ENCODE results near the gene DARS1. TPM values are rescaled to one million over a fixed set of nuclear protein-coding genes. Genes with fewer than 3 reads are reported as not detected.

The DARS1 gene
- polyA plus RNA-seq, 3 donors: 24.4 to 53.0 (median 46.2) TPM

DNA sequence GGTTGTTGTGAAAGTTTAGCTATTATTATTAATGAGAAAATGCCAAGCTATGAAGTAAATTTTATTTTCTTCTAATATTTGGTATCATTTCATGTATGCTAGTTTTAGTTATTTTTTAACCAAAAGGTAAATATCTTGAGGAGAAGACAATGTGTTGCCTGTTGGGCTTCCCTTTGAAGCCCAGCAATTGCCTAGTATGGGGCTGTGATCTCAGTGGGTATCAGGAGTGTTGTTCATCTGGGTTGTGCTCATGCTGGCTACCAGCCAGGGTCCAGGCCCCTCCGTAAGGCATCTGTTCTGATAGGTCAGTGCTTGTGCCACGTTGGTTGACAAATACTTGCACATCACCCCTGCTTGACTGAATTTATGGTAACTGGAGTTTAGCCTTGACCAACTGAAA is 38.0 kb upstream of the DARS1 start:
- peak in 1 of 3 donors; percentile 46 for DNase-seq
- Histone ChIP-seq H3K27ac (ENCODE audit: low read depth in 1 of 2, low read length in 2 of 2) (peak overlapping the region; percentile 59 to 82), H2AFZ (ENCODE audit: insufficient read depth, low read depth, low read length, poor library complexity, severe bottlenecking) (no peak overlapping the region), H3K36me3 (replicated peaks in 1 of 2; ENCODE audit: control insufficient read depth in 1 of 2, insufficient read depth in 2 of 2, low read length in 2 of 2) (no peaks in the 10 kb centered on the region), H3K79me2 (ENCODE audit: insufficient read depth, low read length) (peaks cover 25% of the 10 kb centered on the region), H4K20me1 (ENCODE audit: insufficient read depth, low read length) (no peaks in the 10 kb centered on the region), H3K4me3 (replicated peaks in 1 of 3; ENCODE audit: low read depth in 2 of 3, low read length in 3 of 3) (peak overlapping the region in 1 of 3 experiments; percentile 19), H3K9ac (ENCODE audit: insufficient read depth, low read length, poor library complexity, severe bottlenecking) (no peak overlapping the region), H3K4me2 (replicated peaks; ENCODE audit: extremely low read depth, low read length, poor library complexity, severe bottlenecking) (no peak overlapping the region), H3K9me3 (replicated peaks in 1 of 2; ENCODE audit: control insufficient read depth in 1 of 2, insufficient read depth in 1 of 2, low read length in 2 of 2) (no peaks in the 10 kb centered on the region), H3K27me3 (ENCODE audit: control insufficient read depth in 2 of 2, insufficient read depth in 2 of 2, low read length in 2 of 2) (no peaks in the 10 kb centered on the region), H3K4me1 (ENCODE audit: control insufficient read depth in 1 of 2, insufficient read depth in 2 of 2, low read length in 2 of 2) (peaks cover 74 to 77% of the 10 kb centered on the region in 2 donors)
- Mint-ChIP-seq H3K4me3 (no peak overlapping the region), H3K9me3 (peaks cover 0 to 3% (median 0%) of the 10 kb centered on the region in 7 donors), H3K27ac (peak overlapping the region; percentile 82 to 93 (median 88)), H3K36me3 (no peaks in the 10 kb centered on the region), H3K27me3 (ENCODE audit: low read depth in 3 of 3) (peaks cover 0 to 1% (median 0%) of the 10 kb centered on the region in 3 donors), H3K4me1 (peaks cover 69% of the 10 kb centered on the region)
- intact Hi-C loops (cut with micrococcal nuclease): loop anchor here (5.0 kb wide), 3 partner anchors 36 to 94 kb away; partner anchors contain the start of genes CXCR4 (in 1 of the 2) and DARS1 (in 1 of the 2)
- TF ChIP-seq CTCF (IDR thresholded peaks at IDR 0.05): no peak
- whole genome bisulfite sequencing (ENCODE audit: insufficient coverage): 40% methylated on average over 1 of the region's 2 CpGs

DNA sequence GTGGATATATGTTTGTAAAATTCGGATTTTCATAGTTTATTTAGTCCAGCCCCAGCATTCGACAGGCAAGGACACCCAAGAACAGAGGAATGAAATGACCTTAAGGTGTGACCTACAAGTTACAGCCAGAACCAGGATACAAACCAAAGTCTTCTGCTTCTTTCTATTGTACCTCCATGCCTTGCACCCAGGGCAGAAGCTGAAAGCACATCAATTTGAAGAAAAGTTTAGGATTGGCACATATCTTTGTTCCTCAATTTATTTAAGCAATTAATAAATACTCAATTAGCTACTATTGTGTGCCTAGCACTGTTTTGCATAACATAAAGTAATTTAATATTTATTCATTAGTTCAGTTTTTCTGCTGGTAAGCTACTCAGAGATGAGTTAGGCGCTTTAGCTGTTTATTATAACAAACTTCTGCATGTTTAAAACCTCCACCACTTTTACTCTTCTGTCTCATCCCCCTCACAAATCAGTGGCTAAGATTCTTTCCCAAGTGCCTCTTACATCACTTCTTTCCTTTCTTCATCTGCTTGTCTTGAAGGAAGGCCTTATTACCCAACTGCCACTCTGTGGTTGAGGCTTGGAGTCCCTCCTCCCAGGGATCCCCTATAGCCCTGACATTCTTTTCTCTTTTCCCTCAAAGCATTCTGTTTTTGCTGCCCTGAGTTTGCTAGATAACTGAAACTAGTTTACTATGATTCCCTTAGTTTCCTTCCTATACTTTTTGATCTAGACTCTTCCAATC is 37.1 kb upstream of the DARS1 start:
- H3K4me3 ChIP-seq (replicated peaks in 1 of 3; ENCODE audit: low read depth in 2 of 3, low read length in 3 of 3): peak overlapping the region in 1 of 3 experiments; percentile 19
- Mint-ChIP-seq H3K9me3 (peaks cover 0 to 3% (median 0%) of the 10 kb centered on the region in 7 donors), H3K4me1 (peaks cover 76% of the 10 kb centered on the region), H3K36me3 (no peaks in the 10 kb centered on the region), H3K4me3 (peak overlapping the region in 1 of 2 donors; percentile 17), H3K27ac (peak overlapping the region; percentile 82 to 93 (median 92)), H3K27me3 (ENCODE audit: low read depth in 3 of 3) (peaks cover 0 to 1% (median 0%) of the 10 kb centered on the region in 3 donors)
- H3K4me1 ChIP-seq (ENCODE audit: control insufficient read depth in 1 of 2, insufficient read depth in 2 of 2, low read length in 2 of 2): peaks cover 83 to 85% of the 10 kb centered on the region in 2 donors
- no peaks in the 10 kb centered on the region for H4K20me1 ChIP-seq (ENCODE audit: insufficient read depth, low read length)
- peak overlapping the region; percentile 22 for H3K4me2 ChIP-seq (replicated peaks; ENCODE audit: extremely low read depth, low read length, poor library complexity, severe bottlenecking)
- peaks cover 28% of the 10 kb centered on the region for H3K79me2 ChIP-seq (ENCODE audit: insufficient read depth, low read length)
- intact Hi-C loops (cut with micrococcal nuclease): loop anchor here (5.0 kb wide), 3 partner anchors 35 to 95 kb away; partner anchors contain the start of genes CXCR4 (in 1 of the 2) and DARS1 (in 1 of the 2)
- H3K9me3 ChIP-seq (replicated peaks in 1 of 2; ENCODE audit: control insufficient read depth in 1 of 2, insufficient read depth in 1 of 2, low read length in 2 of 2): no peaks in the 10 kb centered on the region
- H3K27me3 ChIP-seq (ENCODE audit: control insufficient read depth in 2 of 2, insufficient read depth in 2 of 2, low read length in 2 of 2): no peaks in the 10 kb centered on the region
- no peaks in the 10 kb centered on the region for H3K36me3 ChIP-seq (replicated peaks in 1 of 2; ENCODE audit: control insufficient read depth in 1 of 2, insufficient read depth in 2 of 2, low read length in 2 of 2)
- peak; percentile 83 to 92 (median 91) for DNase-seq
- no peak overlapping the region for H2AFZ ChIP-seq (ENCODE audit: insufficient read depth, low read depth, low read length, poor library complexity, severe bottlenecking)
- TF ChIP-seq CTCF (IDR thresholded peaks at IDR 0.05): no peak
- H3K9ac ChIP-seq (ENCODE audit: insufficient read depth, low read length, poor library complexity, severe bottlenecking): no peak overlapping the region
- peak overlapping the region; percentile 46 to 82 for H3K27ac ChIP-seq (ENCODE audit: low read depth in 1 of 2, low read length in 2 of 2)
- WGBS (ENCODE audit: insufficient coverage): 86% methylated on average over 2 of the region's 3 CpGs
